Hematopoietic multipotent progenitor cell treated with erythropoietin and hydrocortisone succinate and interleukin-3 and kit ligand, for 17 days (in vitro differentiated cells): ENCODE results near the gene KIAA0232.
"Not testable (repeated sequence)": the region's sequence is repeated elsewhere in the genome, so short reads cannot be mapped to it uniquely, and the experiment has no call there.

Experiments
- DNase-seq: peaks from one replicate; pipeline ENCODE4 v3.0.0-alpha.2; 2015; ENCODE audit warnings: low spot score

KIAA0232 gene

GRCh38 chr4:6900956-6901355 lies 118.4 kb downstream of the KIAA0232 start:
- no peak for DNase-seq

GRCh38 chr4:6901669-6902317 lies 119.3 kb downstream of the KIAA0232 start:
- DNase-seq, result no peak

DNA sequence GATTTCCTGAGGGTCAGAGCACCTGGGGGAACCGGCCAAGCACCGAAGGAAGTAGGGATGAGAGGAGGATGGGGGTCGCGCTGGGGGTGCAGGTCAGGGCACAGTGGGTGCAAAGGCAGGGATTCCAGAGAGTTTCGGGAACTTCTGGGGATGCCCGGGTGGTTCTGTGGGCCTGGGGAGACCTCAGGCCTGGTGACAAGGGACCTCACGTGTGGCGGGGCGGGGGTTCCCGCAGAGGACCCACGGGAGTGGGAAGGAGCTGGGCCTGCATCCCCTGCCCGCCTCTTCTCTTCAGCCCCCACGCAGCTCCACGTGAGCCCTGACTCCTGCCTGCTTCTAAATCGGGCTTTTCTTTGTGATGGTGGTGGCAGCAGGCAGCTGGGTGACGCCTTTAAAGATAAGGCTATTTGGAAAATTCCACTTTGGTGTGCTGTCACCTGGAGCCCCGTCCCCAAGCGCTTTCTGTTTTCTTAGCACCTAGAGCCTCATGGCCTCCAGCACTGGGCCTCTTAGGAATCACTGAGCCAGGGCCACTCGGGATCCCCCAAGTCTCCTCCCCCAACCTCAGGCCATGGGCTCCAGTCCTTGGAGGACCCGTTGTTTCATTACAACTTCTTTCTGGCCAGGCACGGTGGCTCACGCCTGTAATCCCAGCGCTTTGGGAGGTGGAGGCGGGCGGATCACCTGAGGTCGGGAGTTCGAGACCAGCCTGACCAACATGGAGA lies 120.0 kb downstream of the KIAA0232 start:
- no peak for DNase-seq

DNA sequence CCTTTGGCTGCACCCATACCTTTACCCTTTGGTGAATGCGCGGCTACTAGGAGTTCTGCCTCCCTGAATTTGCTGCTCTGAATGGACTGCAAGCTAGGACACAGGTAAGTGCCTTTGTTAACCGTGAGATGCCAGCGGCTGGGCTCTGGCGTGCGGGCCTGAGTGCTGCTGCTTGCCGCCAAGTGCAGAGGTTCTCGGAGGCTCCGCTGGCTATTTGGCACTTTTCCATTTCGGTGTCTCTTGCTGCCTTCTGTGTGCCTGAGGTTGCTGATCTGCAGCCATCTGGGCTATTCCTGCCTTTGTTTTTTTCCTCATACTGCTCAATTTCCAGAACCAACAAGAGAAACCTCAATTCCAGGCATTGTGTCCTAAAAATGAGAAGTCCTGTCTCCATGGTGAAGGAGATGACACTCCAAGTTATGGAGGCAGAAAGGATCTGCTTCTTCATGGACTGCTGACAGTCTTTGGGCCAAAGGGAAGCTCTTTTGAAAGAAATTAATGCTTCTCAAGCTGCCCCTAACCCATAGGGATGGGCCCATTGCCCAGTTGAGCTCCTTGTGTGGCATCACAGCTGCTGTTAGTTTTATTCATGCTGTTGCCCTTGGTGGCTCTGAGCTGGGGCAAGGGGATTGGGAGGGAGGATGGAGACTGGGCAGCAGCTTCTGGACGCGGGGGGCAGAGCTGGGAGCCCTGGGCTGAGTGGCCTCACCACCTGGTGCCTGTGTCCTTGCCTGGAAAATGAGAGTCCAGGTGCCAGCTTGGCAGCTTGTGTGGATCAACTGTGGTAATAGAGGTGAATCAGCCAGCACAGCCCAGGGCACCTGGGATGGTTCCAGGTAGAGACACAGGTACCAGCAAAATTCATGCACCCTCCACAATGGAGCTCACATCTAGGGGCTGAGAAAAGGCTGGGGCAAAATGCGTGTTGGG lies 123.3 kb downstream of the KIAA0232 start:
- no peak for DNase-seq

DNA sequence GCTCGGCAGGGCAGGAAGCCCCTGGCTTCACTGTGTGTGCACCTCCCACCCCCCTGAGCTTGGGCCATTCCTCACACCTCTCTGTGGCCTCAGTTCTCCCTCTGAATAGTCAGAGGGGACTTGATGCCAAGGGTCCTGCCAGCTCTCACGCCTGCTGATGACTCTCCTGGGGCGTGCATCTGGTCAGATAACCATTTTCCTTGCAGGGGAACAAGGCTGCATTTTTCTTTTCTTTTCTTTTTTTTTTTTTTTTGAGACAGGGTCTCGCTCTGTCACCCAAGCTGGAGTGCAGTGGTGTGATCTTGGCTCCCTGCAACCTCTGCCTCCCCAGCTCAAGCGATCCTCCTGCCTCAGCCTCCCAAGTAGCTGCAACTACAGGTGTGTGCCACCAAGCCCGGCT lies 124.0 kb downstream of the KIAA0232 start:
- not testable (repeated sequence) for DNase-seq

DNA sequence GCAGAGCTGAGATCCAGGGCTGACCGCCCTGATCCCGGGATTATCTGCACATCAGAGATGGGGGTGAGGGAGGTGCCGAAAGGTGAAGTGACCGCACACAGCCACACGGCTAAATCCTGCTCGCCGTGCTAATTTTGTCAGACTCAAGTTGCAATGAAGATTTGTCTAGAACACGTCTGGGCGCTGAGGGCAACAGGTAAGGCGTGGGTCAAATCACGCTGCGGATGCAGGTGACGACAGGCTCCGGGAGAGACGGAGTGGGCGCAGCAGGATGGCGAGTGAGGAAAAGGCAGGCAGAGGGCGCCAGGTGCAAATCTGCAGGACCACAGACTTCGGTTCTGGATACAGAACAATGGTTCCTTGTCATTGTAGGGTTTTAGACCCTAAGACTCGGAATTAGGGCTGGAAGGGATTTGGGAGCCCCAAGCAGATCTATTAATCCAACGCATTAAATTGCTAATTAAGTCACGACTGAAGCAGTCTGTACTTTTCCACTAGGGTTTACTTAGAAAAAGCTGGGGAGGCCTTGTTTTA lies 125.2 kb downstream of the KIAA0232 start:
- DNase-seq, result peak; percentile 19

DNA sequence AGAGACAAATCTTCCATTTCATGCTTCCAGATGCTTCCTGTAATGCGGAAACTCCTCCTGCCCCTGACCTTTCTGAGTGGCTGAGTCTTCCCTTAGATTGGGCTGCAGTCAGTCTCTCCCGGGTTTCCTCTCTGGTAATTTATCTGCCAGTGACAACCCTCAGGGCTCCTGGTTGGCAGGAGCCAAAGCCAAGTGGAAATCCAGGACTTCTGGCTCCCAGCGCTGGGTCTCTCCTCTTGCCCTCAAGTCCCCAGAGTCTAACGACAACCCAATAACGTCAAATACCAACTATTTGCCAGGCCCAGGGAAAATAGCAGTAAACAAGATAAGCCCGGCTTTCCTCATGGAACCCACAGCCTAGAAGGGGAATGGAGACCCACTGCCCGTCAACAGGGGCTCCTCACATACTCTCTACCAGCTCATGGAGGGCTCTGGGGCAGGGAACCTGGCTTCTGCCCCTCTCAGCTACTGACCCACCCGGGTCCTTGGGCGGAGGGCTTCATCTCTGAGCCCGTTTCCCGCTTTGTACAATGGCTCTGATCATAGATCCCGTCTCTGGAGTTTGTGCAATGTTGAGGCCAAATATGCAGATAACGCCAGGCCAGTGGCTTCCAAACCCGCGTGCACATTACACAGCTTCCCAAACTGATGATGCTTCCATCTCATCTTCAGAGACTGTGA lies 126.0 kb downstream of the KIAA0232 start:
- no peak for DNase-seq

- DNase-seq, result peak; percentile 86
These were observed 126.8 kb downstream of the KIAA0232 start, which contains the start of gene TBC1D14 for GRCh38 chr4:6909113-6909969. Gene TBC1D14, plus strand, starts transcription at chr4:6909826. Its CDS starts 13,564 bp downstream, at chr4:6923390.

DNA sequence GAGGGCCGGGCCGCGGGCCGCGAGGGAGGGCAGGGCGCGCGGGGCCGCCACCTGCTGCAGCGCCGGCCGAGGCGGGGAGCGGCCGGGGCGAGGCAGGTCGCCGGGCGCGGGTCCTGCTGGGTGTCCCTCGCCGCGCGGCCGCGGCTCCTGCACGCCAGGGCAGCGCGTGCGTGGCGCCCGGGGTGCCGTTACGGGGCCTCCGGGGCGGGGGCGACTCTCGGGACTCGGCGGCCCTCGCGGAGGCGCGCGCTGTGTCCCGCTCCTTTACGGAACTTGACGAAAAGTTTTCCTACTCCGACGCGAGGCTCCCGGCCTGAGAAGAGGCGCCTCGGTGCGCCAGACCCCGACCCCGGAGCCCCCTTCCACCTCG lies 127.4 kb downstream of the KIAA0232 start:
- DNase-seq, result no peak

GRCh38 chr4:6910340-6910959 lies 127.9 kb downstream of the KIAA0232 start:
- peak; percentile 32 for DNase-seq

- DNase-seq, result peak; percentile 21
These were observed 128.7 kb downstream of the KIAA0232 start for GRCh38 chr4:6910960-6911874.

- not testable (repeated sequence) for DNase-seq
These were observed 129.4 kb downstream of the KIAA0232 start for GRCh38 chr4:6911917-6912316.

- no peak for DNase-seq
These were observed 129.9 kb downstream of the KIAA0232 start for GRCh38 chr4:6912441-6912840.

- no peak for DNase-seq
These were observed 130.9 kb downstream of the KIAA0232 start for GRCh38 chr4:6913350-6913905.

DNA sequence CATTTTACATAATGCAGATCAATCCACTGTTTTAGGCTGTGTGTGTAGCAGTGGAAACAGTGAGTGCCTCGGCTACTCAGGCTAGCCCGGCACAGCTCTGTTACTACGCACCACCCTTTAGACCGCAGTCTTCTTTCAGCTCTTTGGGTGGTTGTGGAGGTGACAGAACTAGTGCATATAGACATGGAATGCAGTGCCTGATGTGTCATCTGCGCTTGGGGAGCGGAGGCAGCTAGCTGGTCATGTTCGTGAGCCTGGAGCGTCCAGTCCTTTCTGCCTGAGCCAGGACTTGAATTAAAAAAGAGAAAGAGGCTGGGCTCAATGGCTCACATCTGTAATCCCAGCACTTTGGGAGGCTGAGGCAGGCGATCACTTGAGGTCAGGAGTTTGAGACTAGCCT lies 131.9 kb downstream of the KIAA0232 start:
- DNase-seq, result no peak

- DNase-seq, result no peak
These were observed 132.8 kb downstream of the KIAA0232 start for GRCh38 chr4:6915041-6916005.

- no peak for DNase-seq
These were observed 133.6 kb downstream of the KIAA0232 start for GRCh38 chr4:6916069-6916586.
